Tibial artery (tissue), 4 donors: Measurements from ENCODE around the gene TMEM156.
"Not testable (repeated sequence)": the region's sequence is repeated elsewhere in the genome, so short reads cannot be mapped to it uniquely, and the experiment has no call there.

Source experiments
- DNase-seq, 2 donors: peaks; one replicate each; pipeline ENCODE4 v3.0.0-alpha.2; 2019
- H3K27ac ChIP-seq, 2 donors: fragments of 200-600 bp; sonication (generic) in 1 of 2; 1 replicate in 1 of 2; 2 replicates in 1 of 2; pipeline ENCODE4 v1.5.1; 2018 to 2019; ENCODE audit warnings: mild to moderate bottlenecking in 1 of 2
- H3K27me3 ChIP-seq, 2 donors: fragments of 200-600 bp; sonication (generic) in 1 of 2; one replicate each; pipeline versions ENCODE4 v1.5.1 to v1.6.0; 2016 to 2019
- H3K36me3 ChIP-seq, 3 donors: fragments of 200-600 bp; sonication (generic) in 2 of 3; one replicate each; pipeline ENCODE4 v1.5.1; 2016 to 2019; ENCODE audit warnings: mild to moderate bottlenecking in 2 of 3
- H3K4me1 ChIP-seq, 4 donors: fragments of 200-600 bp; sonication (generic) in 2 of 4; 1 replicate in 3 of 4; 2 replicates in 1 of 4; pipeline ENCODE4 v1.5.1; 2016 to 2019
- H3K4me3 ChIP-seq, 2 donors: fragments of 200-600 bp; sonication (generic) in 1 of 2; 1 replicate in 1 of 2; 2 replicates in 1 of 2; pipeline ENCODE4 v1.5.1; 2018 to 2019; ENCODE audit warnings: mild to moderate bottlenecking in 2 of 2
- H3K9me3 ChIP-seq, 3 donors: fragments of 200-600 bp; sonication (generic) in 1 of 3; one replicate each; pipeline ENCODE4 v1.5.1; 2016 to 2019
- intact Hi-C: fragments of 100-400 bp; cut with DNase I; formaldehyde crosslinking; loops from one replicate; pipeline ENCODE4 v1.15.0; 2023; ENCODE audit warnings: low total_unique reads
- TF ChIP-seq, protein P1 (sequence below), 2 experiments: fragments of 200-600 bp in 1 of 2; fragments of 450-650 bp in 1 of 2; IDR thresholded peaks; one replicate each; pipeline ENCODE4 v1.5.1; 2017 to 2019; ENCODE audit warnings: antibody characterized with exemption in 2 of 2, mild to moderate bottlenecking in 1 of 2, moderate library complexity in 1 of 2

TMEM156 gene

DNA sequence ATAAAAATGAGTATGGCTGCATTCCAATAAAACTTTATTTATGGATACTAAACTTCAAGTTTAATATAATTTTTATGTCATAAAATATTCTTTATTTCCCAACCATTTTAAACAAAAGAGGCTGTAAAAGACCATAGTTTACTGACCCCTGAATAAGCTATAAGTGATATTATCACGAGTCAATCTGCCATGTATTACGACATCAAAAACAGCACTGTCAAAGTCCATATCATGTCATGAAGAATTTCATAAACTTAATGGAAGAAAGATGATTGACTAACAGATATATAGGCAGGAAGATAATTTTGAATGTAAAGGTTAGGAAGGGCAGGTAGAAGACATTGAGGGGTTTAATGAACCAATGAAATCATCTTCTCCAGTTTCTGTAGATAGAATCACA is 18.2 kb downstream of the TMEM156 start:
- no peak for DNase-seq
- no peak overlapping the region for H3K4me3 ChIP-seq
- H3K9me3 ChIP-seq, result no peaks in the 10 kb centered on the region
- H3K4me1 ChIP-seq, result no peaks in the 10 kb centered on the region
- H3K36me3 ChIP-seq, result no peaks in the 10 kb centered on the region
- H3K27me3 ChIP-seq, result no peaks in the 10 kb centered on the region
- intact Hi-C loops, result no loop called here
- TF ChIP-seq, protein P1, sequence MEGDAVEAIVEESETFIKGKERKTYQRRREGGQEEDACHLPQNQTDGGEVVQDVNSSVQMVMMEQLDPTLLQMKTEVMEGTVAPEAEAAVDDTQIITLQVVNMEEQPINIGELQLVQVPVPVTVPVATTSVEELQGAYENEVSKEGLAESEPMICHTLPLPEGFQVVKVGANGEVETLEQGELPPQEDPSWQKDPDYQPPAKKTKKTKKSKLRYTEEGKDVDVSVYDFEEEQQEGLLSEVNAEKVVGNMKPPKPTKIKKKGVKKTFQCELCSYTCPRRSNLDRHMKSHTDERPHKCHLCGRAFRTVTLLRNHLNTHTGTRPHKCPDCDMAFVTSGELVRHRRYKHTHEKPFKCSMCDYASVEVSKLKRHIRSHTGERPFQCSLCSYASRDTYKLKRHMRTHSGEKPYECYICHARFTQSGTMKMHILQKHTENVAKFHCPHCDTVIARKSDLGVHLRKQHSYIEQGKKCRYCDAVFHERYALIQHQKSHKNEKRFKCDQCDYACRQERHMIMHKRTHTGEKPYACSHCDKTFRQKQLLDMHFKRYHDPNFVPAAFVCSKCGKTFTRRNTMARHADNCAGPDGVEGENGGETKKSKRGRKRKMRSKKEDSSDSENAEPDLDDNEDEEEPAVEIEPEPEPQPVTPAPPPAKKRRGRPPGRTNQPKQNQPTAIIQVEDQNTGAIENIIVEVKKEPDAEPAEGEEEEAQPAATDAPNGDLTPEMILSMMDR (IDR thresholded peaks at IDR 0.05), result no peak
- no peak overlapping the region for H3K27ac ChIP-seq

- H3K36me3 ChIP-seq, result no peaks in the 10 kb centered on the region
- H3K4me3 ChIP-seq, result no peak overlapping the region
- TF ChIP-seq, protein P1 (IDR thresholded peaks at IDR 0.05), result no peak
- no peak overlapping the region for H3K27ac ChIP-seq
- H3K27me3 ChIP-seq, result no peaks in the 10 kb centered on the region
- no peaks in the 10 kb centered on the region for H3K4me1 ChIP-seq
- no peak for DNase-seq
- peaks cover 0 to 4% (median 0%) of the 10 kb centered on the region in 3 donors for H3K9me3 ChIP-seq
- intact Hi-C loops, result no loop called here
Observed at GRCh38 chr4:39004758-39005157, 27.5 kb downstream of the TMEM156 start.

GRCh38 chr4:39002058-39002457 is 30.2 kb downstream of the TMEM156 start:
- intact Hi-C loops, result not testable (repeated sequence)

GRCh38 chr4:38995660-38996005 is 36.6 kb downstream of the TMEM156 start:
- H3K27ac ChIP-seq, result no peak overlapping the region
- no peak for DNase-seq
- no peaks in the 10 kb centered on the region for H3K4me1 ChIP-seq
- H3K4me3 ChIP-seq, result no peak overlapping the region
- no peaks in the 10 kb centered on the region for H3K27me3 ChIP-seq
- no peaks in the 10 kb centered on the region for H3K36me3 ChIP-seq
- TF ChIP-seq, protein P1 (IDR thresholded peaks at IDR 0.05), result no peak
- peaks cover 0 to 12% (median 0%) of the 10 kb centered on the region in 3 donors for H3K9me3 ChIP-seq
- intact Hi-C loops, result no loop called here

More at GRCh38 chr4:39002058-39002457, 30.2 kb downstream of the TMEM156 start:
- peaks cover 0 to 12% (median 0%) of the 10 kb centered on the region in 3 donors for H3K9me3 ChIP-seq
- DNase-seq, H3K27me3 ChIP-seq, H3K36me3 ChIP-seq, H3K27ac ChIP-seq, H3K4me1 ChIP-seq, H3K4me3 ChIP-seq: not testable (repeated sequence)

DNA sequence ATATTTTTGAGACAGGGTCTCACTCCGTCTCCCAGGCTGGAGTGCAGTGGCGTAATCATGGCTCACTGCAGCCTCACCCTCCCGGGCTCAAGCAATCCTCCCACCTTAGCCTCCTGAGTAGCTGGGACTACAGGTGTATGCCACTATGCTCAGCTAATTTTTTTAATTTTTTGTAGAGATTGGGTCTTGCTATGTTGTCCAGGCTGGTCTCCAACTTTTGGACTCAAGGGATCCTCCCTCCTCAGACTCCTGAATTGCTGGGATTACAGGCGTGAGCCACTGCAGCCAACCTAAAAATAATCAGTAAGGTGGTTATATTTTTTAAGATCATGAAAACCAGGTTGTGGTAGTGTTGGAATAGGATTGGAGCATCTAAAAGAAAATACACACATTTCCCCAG is 38.1 kb downstream of the TMEM156 start:
- no peaks in the 10 kb centered on the region for H3K27me3 ChIP-seq
- H3K4me1 ChIP-seq, result no peaks in the 10 kb centered on the region
- TF ChIP-seq, protein P1 (IDR thresholded peaks at IDR 0.05), result no peak
- intact Hi-C loops, result no loop called here
- H3K9me3 ChIP-seq, result peaks cover 0 to 2% (median 0%) of the 10 kb centered on the region in 3 donors
- no peaks in the 10 kb centered on the region for H3K36me3 ChIP-seq
- no peak overlapping the region for H3K27ac ChIP-seq
- no peak for DNase-seq
- no peak overlapping the region for H3K4me3 ChIP-seq

DNA sequence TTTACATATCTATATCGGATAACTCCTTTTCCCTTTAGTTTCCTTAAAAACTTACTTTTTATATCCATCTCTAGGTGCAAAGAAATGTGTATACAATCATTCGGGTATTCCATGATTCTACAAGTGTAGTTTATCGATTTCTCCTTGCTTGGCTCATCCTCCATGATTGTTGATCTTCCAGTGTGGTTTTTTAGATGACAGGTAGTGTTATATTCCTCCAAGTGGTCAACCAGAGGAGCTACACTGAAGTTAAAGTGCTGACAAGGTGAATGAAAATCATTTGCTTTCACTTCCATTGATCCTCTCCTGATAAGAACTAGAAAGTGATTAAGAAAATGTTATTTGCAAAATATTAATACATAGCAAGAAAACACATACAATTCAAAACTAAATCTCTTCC is 38.5 kb downstream of the TMEM156 start:
- Histone ChIP-seq H3K36me3 (no peaks in the 10 kb centered on the region), H3K27me3 (no peaks in the 10 kb centered on the region), H3K27ac (no peak overlapping the region), H3K9me3 (no peaks in the 10 kb centered on the region), H3K4me3 (no peak overlapping the region), H3K4me1 (no peaks in the 10 kb centered on the region)
- intact Hi-C loops, result no loop called here
- TF ChIP-seq, protein P1 (IDR thresholded peaks at IDR 0.05), result no peak
- DNase-seq, result no peak
